ENCODE measurements around the gene SRSF6. TPM values are rescaled to one million over a fixed set of nuclear protein-coding genes. Genes with fewer than 3 reads are reported as not detected.

SRSF6 gene
- total RNA-seq, 5 donors from 2014 or later (not counting 1 experiment from before 2014, with no cell fraction given), result 154 to 277 (median 174) TPM

DNA sequence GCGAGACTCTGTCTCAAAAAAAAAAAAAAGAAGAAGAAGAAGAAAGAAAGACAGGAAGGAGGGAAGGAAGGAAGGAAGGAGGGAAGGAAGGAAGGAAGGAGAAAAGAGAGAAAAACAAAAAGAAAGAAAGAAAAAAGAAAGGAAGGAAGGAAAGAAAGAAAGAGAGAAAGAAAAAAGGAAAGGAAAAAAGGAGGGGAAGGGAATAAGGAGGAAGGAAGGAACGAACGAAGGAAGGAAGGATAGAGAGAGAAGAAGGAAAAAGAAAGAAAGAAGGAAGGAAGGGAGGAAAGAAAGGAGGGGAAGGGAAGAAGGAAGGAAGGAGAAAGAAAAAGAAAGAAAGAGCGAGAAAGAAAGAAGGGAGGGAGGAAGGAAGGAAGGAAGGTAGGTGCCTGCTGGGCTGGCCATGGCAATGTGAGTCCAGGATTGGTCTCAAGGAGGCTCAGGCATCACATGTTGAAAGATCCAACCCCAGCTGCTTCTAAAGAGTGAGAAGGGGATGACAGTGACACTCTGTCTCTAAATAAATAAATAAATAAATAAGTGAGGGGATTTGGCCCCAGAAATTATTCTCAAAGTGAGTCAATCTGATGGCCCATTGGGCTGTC lies 24.3 kb upstream of the SRSF6 start:
- H3K4me3 Mint-ChIP-seq, result no peak overlapping the region
- no peaks in the 10 kb centered on the region for H3K36me3 Mint-ChIP-seq
- Histone ChIP-seq H3K4me3 (ENCODE audit: control insufficient read depth in 1 of 2, extremely low read depth in 1 of 2, low read length in 1 of 2) (no peak overlapping the region), H3K36me3 (ENCODE audit: control insufficient read depth in 2 of 2, extremely low read depth in 1 of 2, insufficient read depth in 1 of 2, low read length in 1 of 2) (no peaks in the 10 kb centered on the region), H3K27me3 (replicated peaks in 1 of 2; ENCODE audit: control insufficient read depth in 2 of 2, extremely low read depth in 1 of 2, insufficient read depth in 2 of 2, low read length in 1 of 2) (peaks cover 0 to 14% of the 10 kb centered on the region in 2 experiments), H3K9me3 (no peaks in the 10 kb centered on the region), H3K27ac (ENCODE audit: low read length) (no peak overlapping the region), H3K4me1 (ENCODE audit: control insufficient read depth in 1 of 2, extremely low read depth in 1 of 2, insufficient read depth in 2 of 2, low read length in 2 of 2) (no peaks in the 10 kb centered on the region)
- no peak overlapping the region for H3K27ac Mint-ChIP-seq
- DNase-seq (no peak), ATAC-seq (replicated peaks in 1 of 4) (no peak)
- no peaks in the 10 kb centered on the region for H3K9me3 Mint-ChIP-seq
- ChIA-PET CTCF (no interaction called here), POLR2A (no interaction called here)
- no peaks in the 10 kb centered on the region for H3K4me1 Mint-ChIP-seq
- 74% methylated on average over 4 of the region's 4 CpGs for WGBS (ENCODE audit: insufficient coverage)
- H3K27me3 Mint-ChIP-seq, result peaks cover 21 to 24% of the 10 kb centered on the region in 2 donors

DNA sequence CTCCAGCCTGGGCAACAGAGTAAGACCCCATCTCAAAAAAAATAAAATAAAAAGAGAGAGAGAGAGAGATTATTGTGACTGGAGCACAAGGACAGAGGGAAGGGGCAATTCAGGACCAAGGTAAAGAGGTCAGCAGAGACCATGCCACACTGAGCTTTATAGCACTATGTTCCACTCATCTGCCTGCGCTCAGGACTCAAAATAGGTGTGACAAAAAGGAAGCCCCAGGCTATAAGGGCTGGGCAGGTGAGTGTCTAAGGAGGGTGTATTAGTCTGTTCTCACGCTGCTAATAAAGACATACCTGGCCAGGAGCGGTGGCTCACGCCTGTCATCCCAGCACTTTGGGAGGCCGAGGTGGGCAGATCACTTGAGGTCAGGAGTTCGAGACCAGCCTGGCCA lies 23.1 kb upstream of the SRSF6 start:
- Mint-ChIP-seq H3K4me3 (no peak overlapping the region), H3K27me3 (peaks cover 18 to 22% of the 10 kb centered on the region in 2 donors), H3K36me3 (no peaks in the 10 kb centered on the region), H3K27ac (no peak overlapping the region), H3K4me1 (peaks cover 8 to 11% (median 10%) of the 10 kb centered on the region in 3 donors), H3K9me3 (no peaks in the 10 kb centered on the region)
- POLR2A ChIA-PET, result interaction anchor here in 1 of 2 donors (0.5 kb wide), 1 partner anchor 8 kb away, joined by 3 read pairs; no protein-coding TSS in a partner anchor
- peaks cover 0 to 12% of the 10 kb centered on the region in 2 experiments for H3K27me3 ChIP-seq (replicated peaks in 1 of 2; ENCODE audit: control insufficient read depth in 2 of 2, extremely low read depth in 1 of 2, insufficient read depth in 2 of 2, low read length in 1 of 2)
- H3K4me1 ChIP-seq (ENCODE audit: control insufficient read depth in 1 of 2, extremely low read depth in 1 of 2, insufficient read depth in 2 of 2, low read length in 2 of 2), result peaks cover 0 to 2% of the 10 kb centered on the region in 2 experiments
- CTCF ChIA-PET, result no interaction called here
- DNase-seq, result no peak
- ATAC-seq (replicated peaks in 1 of 4), result no peak
- no peaks in the 10 kb centered on the region for H3K36me3 ChIP-seq (ENCODE audit: control insufficient read depth in 2 of 2, extremely low read depth in 1 of 2, insufficient read depth in 1 of 2, low read length in 1 of 2)
- H3K27ac ChIP-seq (ENCODE audit: low read length), result no peak overlapping the region
- H3K4me3 ChIP-seq (ENCODE audit: control insufficient read depth in 1 of 2, extremely low read depth in 1 of 2, low read length in 1 of 2), result no peak overlapping the region
- H3K9me3 ChIP-seq, result no peaks in the 10 kb centered on the region
- WGBS (ENCODE audit: insufficient coverage), result 83% methylated on average over 4 of the region's 6 CpGs

- no peak overlapping the region for H3K4me3 ChIP-seq (ENCODE audit: control insufficient read depth in 1 of 2, extremely low read depth in 1 of 2, low read length in 1 of 2)
- H3K9me3 ChIP-seq, result no peaks in the 10 kb centered on the region
- Mint-ChIP-seq H3K9me3 (no peaks in the 10 kb centered on the region), H3K4me1 (peaks cover 14 to 18% (median 17%) of the 10 kb centered on the region in 3 donors), H3K27me3 (peaks cover 3 to 18% of the 10 kb centered on the region in 2 donors), H3K4me3 (no peak overlapping the region), H3K27ac (no peak overlapping the region), H3K36me3 (no peaks in the 10 kb centered on the region)
- H3K27ac ChIP-seq (ENCODE audit: low read length), result no peak overlapping the region
- H3K4me1 ChIP-seq (ENCODE audit: control insufficient read depth in 1 of 2, extremely low read depth in 1 of 2, insufficient read depth in 2 of 2, low read length in 2 of 2), result peaks cover 0 to 3% of the 10 kb centered on the region in 2 experiments
- H3K36me3 ChIP-seq (ENCODE audit: control insufficient read depth in 2 of 2, extremely low read depth in 1 of 2, insufficient read depth in 1 of 2, low read length in 1 of 2), result no peaks in the 10 kb centered on the region
- H3K27me3 ChIP-seq (replicated peaks in 1 of 2; ENCODE audit: control insufficient read depth in 2 of 2, extremely low read depth in 1 of 2, insufficient read depth in 2 of 2, low read length in 1 of 2), result peaks cover 0 to 14% of the 10 kb centered on the region in 2 experiments
- ChIA-PET CTCF (no interaction called here), POLR2A (interaction anchor here in 1 of 2 donors (0.6 kb wide), 1 partner anchor 20 kb away, joined by 5 read pairs; no protein-coding TSS in a partner anchor)
- ATAC-seq (replicated peaks in 1 of 4), result no peak
- WGBS (ENCODE audit: insufficient coverage), result 60% methylated on average over 1 of the region's 7 CpGs
- DNase-seq, result no peak
Observed at GRCh38 chr20:43438578-43439316, 18.9 kb upstream of the SRSF6 start.

- WGBS (ENCODE audit: insufficient coverage), result 60% methylated on average over 1 of the region's 7 CpGs
- peaks cover 6 to 15% of the 10 kb centered on the region in 2 donors for H3K27me3 Mint-ChIP-seq
- ATAC-seq (replicated peaks in 1 of 4) (no peak), DNase-seq (no peak)
- Histone ChIP-seq H3K4me3 (ENCODE audit: control insufficient read depth in 1 of 2, extremely low read depth in 1 of 2, low read length in 1 of 2) (no peak overlapping the region), H3K27me3 (replicated peaks in 1 of 2; ENCODE audit: control insufficient read depth in 2 of 2, extremely low read depth in 1 of 2, insufficient read depth in 2 of 2, low read length in 1 of 2) (peaks cover 0 to 23% of the 10 kb centered on the region in 2 experiments), H3K9me3 (no peaks in the 10 kb centered on the region), H3K36me3 (ENCODE audit: control insufficient read depth in 2 of 2, extremely low read depth in 1 of 2, insufficient read depth in 1 of 2, low read length in 1 of 2) (no peaks in the 10 kb centered on the region), H3K4me1 (ENCODE audit: control insufficient read depth in 1 of 2, extremely low read depth in 1 of 2, insufficient read depth in 2 of 2, low read length in 2 of 2) (peaks cover 0 to 3% of the 10 kb centered on the region in 2 experiments), H3K27ac (ENCODE audit: low read length) (no peak overlapping the region)
- ChIA-PET CTCF (no interaction called here), POLR2A (no interaction called here)
- no peak overlapping the region for H3K4me3 Mint-ChIP-seq
- peaks cover 14 to 18% (median 17%) of the 10 kb centered on the region in 3 donors for H3K4me1 Mint-ChIP-seq
- no peaks in the 10 kb centered on the region for H3K9me3 Mint-ChIP-seq
- H3K36me3 Mint-ChIP-seq, result no peaks in the 10 kb centered on the region
- H3K27ac Mint-ChIP-seq, result no peak overlapping the region
Observed at GRCh38 chr20:43440531-43440930, 17.2 kb upstream of the SRSF6 start.

- ChIA-PET POLR2A (interaction anchor here in 1 of 2 donors (0.7 kb wide), 1 partner anchor 8 kb away, joined by 3 read pairs; no protein-coding TSS in a partner anchor), CTCF (interaction anchor here in 1 of 2 donors (0.7 kb wide), 1 partner anchor 94 kb away, joined by 8 read pairs; no protein-coding TSS in a partner anchor)
- Mint-ChIP-seq H3K27ac (no peak overlapping the region), H3K4me1 (peaks cover 14 to 18% (median 17%) of the 10 kb centered on the region in 3 donors), H3K36me3 (no peaks in the 10 kb centered on the region), H3K9me3 (no peaks in the 10 kb centered on the region), H3K27me3 (peaks cover 6 to 17% of the 10 kb centered on the region in 2 donors), H3K4me3 (no peak overlapping the region)
- no peak overlapping the region for H3K4me3 ChIP-seq (ENCODE audit: control insufficient read depth in 1 of 2, extremely low read depth in 1 of 2, low read length in 1 of 2)
- H3K36me3 ChIP-seq (ENCODE audit: control insufficient read depth in 2 of 2, extremely low read depth in 1 of 2, insufficient read depth in 1 of 2, low read length in 1 of 2), result no peaks in the 10 kb centered on the region
- no peak for ATAC-seq (replicated peaks in 1 of 4)
- H3K27ac ChIP-seq (ENCODE audit: low read length), result no peak overlapping the region
- peaks cover 0 to 3% of the 10 kb centered on the region in 2 experiments for H3K4me1 ChIP-seq (ENCODE audit: control insufficient read depth in 1 of 2, extremely low read depth in 1 of 2, insufficient read depth in 2 of 2, low read length in 2 of 2)
- H3K9me3 ChIP-seq, result no peaks in the 10 kb centered on the region
- 73% methylated on average over 5 of the region's 5 CpGs for WGBS (ENCODE audit: insufficient coverage)
- H3K27me3 ChIP-seq (replicated peaks in 1 of 2; ENCODE audit: control insufficient read depth in 2 of 2, extremely low read depth in 1 of 2, insufficient read depth in 2 of 2, low read length in 1 of 2), result peaks cover 0 to 35% of the 10 kb centered on the region in 2 experiments
- no peak for DNase-seq
Observed at GRCh38 chr20:43442282-43442880, 15.3 kb upstream of the SRSF6 start.

GRCh38 chr20:43444107-43444506 lies 13.6 kb upstream of the SRSF6 start:
- no peaks in the 10 kb centered on the region for H3K36me3 Mint-ChIP-seq
- DNase-seq, result no peak
- H3K4me1 Mint-ChIP-seq, result peaks cover 10 to 18% (median 13%) of the 10 kb centered on the region in 3 donors
- Histone ChIP-seq H3K4me1 (ENCODE audit: control insufficient read depth in 1 of 2, extremely low read depth in 1 of 2, insufficient read depth in 2 of 2, low read length in 2 of 2) (peaks cover 0 to 3% of the 10 kb centered on the region in 2 experiments), H3K27ac (ENCODE audit: low read length) (no peak overlapping the region), H3K27me3 (replicated peaks in 1 of 2; ENCODE audit: control insufficient read depth in 2 of 2, extremely low read depth in 1 of 2, insufficient read depth in 2 of 2, low read length in 1 of 2) (peaks cover 0 to 47% of the 10 kb centered on the region in 2 experiments), H3K9me3 (no peaks in the 10 kb centered on the region), H3K36me3 (ENCODE audit: control insufficient read depth in 2 of 2, extremely low read depth in 1 of 2, insufficient read depth in 1 of 2, low read length in 1 of 2) (no peaks in the 10 kb centered on the region), H3K4me3 (ENCODE audit: control insufficient read depth in 1 of 2, extremely low read depth in 1 of 2, low read length in 1 of 2) (no peak overlapping the region)
- ChIA-PET POLR2A (no interaction called here), CTCF (no interaction called here)
- H3K4me3 Mint-ChIP-seq, result no peak overlapping the region
- WGBS (ENCODE audit: insufficient coverage), result no CpG with 5 or more reads among the region's 9 CpGs
- H3K27ac Mint-ChIP-seq, result no peak overlapping the region
- peaks cover 16 to 27% of the 10 kb centered on the region in 2 donors for H3K27me3 Mint-ChIP-seq
- no peaks in the 10 kb centered on the region for H3K9me3 Mint-ChIP-seq
- no peak for ATAC-seq (replicated peaks in 1 of 4)

Measured in T-cell (primary cell).